GM23338 (cell line): ENCODE measurements around the gene CCDC74B. TPM values are rescaled to one million over a fixed set of nuclear protein-coding genes. Genes with fewer than 3 reads are reported as not detected.
A peak's percentile ranks its signal among the peaks of the same experiment; 100 is the strongest.
"Not testable (repeated sequence)": the region's sequence is repeated elsewhere in the genome, so short reads cannot be mapped to it uniquely, and the experiment has no call there.

Experiments used
- ATAC-seq: fragments of 200-7000 bp; cut with Tn5 transposase; 3 replicates; pipeline ENCODE4 v1.9.1; 2020
- DNase-seq: peaks from one replicate; pipeline ENCODE4 v3.0.0-alpha.2; 2015; ENCODE audit warnings: low spot score
- H2AFZ ChIP-seq: fragments of 200-600 bp; sonication (generic); 2 replicates; pipeline ENCODE4 v1.8.0; 2016; ENCODE audit warnings: antibody characterized with exemption, mild to moderate bottlenecking, moderate library complexity
- H3F3A ChIP-seq: fragments of 200-600 bp; sonication (generic); replicated peaks from 2 replicates; pipeline ENCODE4 v1.8.0; 2017; ENCODE audit warnings: antibody characterized with exemption, mixed run types, low read depth
- H3K27ac ChIP-seq: fragments of 200-600 bp; sonication (generic); 2 replicates; pipeline ENCODE4 v1.6.1; 2016; ENCODE audit warnings: low read depth
- H3K27me3 ChIP-seq: fragments of 200-600 bp; sonication (generic); 2 replicates; pipeline ENCODE4 v1.8.0; 2016; ENCODE audit warnings: mild to moderate bottlenecking, mixed run types, moderate library complexity; ENCODE audit not compliant: insufficient read depth
- H3K36me3 ChIP-seq: fragments of 200-600 bp; sonication (generic); 2 replicates; pipeline ENCODE4 v1.8.0; 2016; ENCODE audit warnings: mild to moderate bottlenecking; ENCODE audit not compliant: insufficient read depth
- H3K4me1 ChIP-seq: fragments of 200-600 bp; sonication (generic); 2 replicates; pipeline ENCODE4 v1.8.0; 2016; ENCODE audit warnings: mild to moderate bottlenecking, moderate library complexity; ENCODE audit not compliant: insufficient read depth
- H3K4me2 ChIP-seq: fragments of 200-600 bp; sonication (generic); 2 replicates; pipeline ENCODE4 v1.7.1; 2017; ENCODE audit warnings: mixed run types
- H3K4me3 ChIP-seq: fragments of 200-600 bp; sonication (generic); 2 replicates; pipeline ENCODE4 v1.6.1; 2016; ENCODE audit warnings: mixed run types
- H3K79me2 ChIP-seq: fragments of 200-600 bp; sonication (generic); replicated peaks from 2 replicates; pipeline ENCODE4 v1.8.0; 2017; ENCODE audit warnings: mild to moderate bottlenecking; ENCODE audit not compliant: insufficient read depth
- H3K9me2 ChIP-seq: fragments of 200-600 bp; sonication (generic); 2 replicates; pipeline ENCODE4 v1.8.0; 2017; ENCODE audit not compliant: insufficient read depth
- H4K20me1 ChIP-seq: fragments of 200-600 bp; sonication (generic); replicated peaks from 2 replicates; pipeline ENCODE4 v1.8.0; 2017; ENCODE audit warnings: mild to moderate bottlenecking; ENCODE audit not compliant: insufficient read depth
- H3K27ac Mint-ChIP-seq: 2 replicates; pipeline ENCODE4 v1.8.0; 2020; ENCODE audit warnings: inconsistent platforms, mild to moderate bottlenecking, moderate library complexity, mixed read lengths
- H3K27me3 Mint-ChIP-seq: 3 replicates; pipeline ENCODE4 v1.8.0; 2022; ENCODE audit warnings: low read depth, mild to moderate bottlenecking, moderate library complexity, mixed read lengths, inconsistent platforms; ENCODE audit not compliant: insufficient read depth, poor library complexity
- H3K36me3 Mint-ChIP-seq: 3 replicates; pipeline ENCODE4 v1.8.0; 2021; ENCODE audit warnings: low read depth, mild to moderate bottlenecking, inconsistent platforms, moderate library complexity, mixed read lengths
- H3K4me1 Mint-ChIP-seq: 3 replicates; pipeline ENCODE4 v1.8.0; 2020; ENCODE audit warnings: mild to moderate bottlenecking, inconsistent platforms, mixed read lengths
- H3K4me3 Mint-ChIP-seq: 3 replicates; pipeline ENCODE4 v1.8.0; 2021; ENCODE audit warnings: moderate library complexity, mild to moderate bottlenecking, inconsistent platforms, mixed read lengths
- H3K9me3 Mint-ChIP-seq: 3 replicates; pipeline ENCODE4 v1.8.0; 2020; ENCODE audit warnings: moderate library complexity, mild to moderate bottlenecking, inconsistent platforms, mixed read lengths
- CREB1 ChIP-seq: fragments of 250-450 bp; sonication (Bioruptor Pico); IDR thresholded peaks from 2 replicates; pipeline ENCODE4 v1.5.0; 2020; ENCODE audit warnings: low read depth, mild to moderate bottlenecking, moderate library complexity
- CTCF ChIP-seq, 2 experiments: fragments of 200-600 bp in 1 of 2; sonication (generic) in 1 of 2; conservative IDR thresholded peaks; 2 replicates each; pipeline versions ENCODE4 v1.5.1 to v1.6.1; 2016 to 2017; ENCODE audit warnings: antibody characterized with exemption in 2 of 2, low read depth in 2 of 2, mild to moderate bottlenecking in 2 of 2, moderate library complexity in 1 of 2
- ETS1 ChIP-seq: IDR thresholded peaks from 2 replicates; pipeline ENCODE4 v1.6.1; 2016; ENCODE audit warnings: antibody characterized with exemption
- POLR2AphosphoS5 ChIP-seq: IDR thresholded peaks from 2 replicates; pipeline ENCODE4 v1.6.1; 2016; ENCODE audit warnings: antibody characterized with exemption, low read depth
- STAT1 ChIP-seq: IDR thresholded peaks from one replicate; pipeline ENCODE4 v1.6.1; 2016; ENCODE audit warnings: antibody characterized with exemption; ENCODE audit not compliant: unreplicated experiment
- polyA plus RNA-seq: library from polyadenylated mRNA; unstranded; fragments of >200 nt; fragmentation: Nextera tagmentation; extraction: Ambion mirVana; gene quantifications from 2 replicates; pipeline ENCODE4 v1.2.1, GENCODE V29; 2016
- total RNA-seq: library from RNA; depleted of rRNA; stranded (reverse); fragments of >200 nt; shearing (Covaris generic); gene quantifications from 2 replicates; pipeline ENCODE4 v1.2.3, GENCODE V29; 2014

Gene CCDC74B
- total and polyA plus RNA-seq, 2 experiments from 2014 or later: 16.4 to 34.5 TPM

GRCh38 chr2:130181880-130182682, 37.2 kb upstream of the CCDC74B start, which contains the start of gene MZT2B:
Gene MZT2B (plus strand): TSS chr2:130182262. CDS start chr2:130182283, 21 bp downstream.
- not testable (repeated sequence) for H2AFZ ChIP-seq, H3K36me3 Mint-ChIP-seq, H4K20me1 ChIP-seq, H3F3A ChIP-seq, H3K27me3 ChIP-seq, H3K9me3 Mint-ChIP-seq, H3K4me1 Mint-ChIP-seq, H3K4me1 ChIP-seq, H3K36me3 ChIP-seq, H3K9me2 ChIP-seq
- peak within 1 kb of the TSS; percentile 99 for H3K4me3 Mint-ChIP-seq
- peaks cover 45% of the 10 kb centered on the region for H3K79me2 ChIP-seq
- peak; percentile 84 for DNase-seq
- peak within 1 kb of the TSS; percentile 66; the same call in 1 of the 2 replicates for H3K27ac ChIP-seq
- H3K27ac Mint-ChIP-seq: peak within 1 kb of the TSS; percentile 99
- H3K4me2 ChIP-seq: peak within 1 kb of the TSS; percentile 96
- peak within 1 kb of the TSS; percentile 98 for H3K4me3 ChIP-seq
- H3K27me3 Mint-ChIP-seq: peaks cover 11% of the 10 kb centered on the region
- TF ChIP-seq CREB1 (peak; percentile 78), CTCF (conservative IDR thresholded peaks at IDR 0.05; ENCODE audit: low read depth in 2 of 2) (peak in 1 of 2 experiments; percentile 74)
- peak; percentile 90 for ATAC-seq

DNA sequence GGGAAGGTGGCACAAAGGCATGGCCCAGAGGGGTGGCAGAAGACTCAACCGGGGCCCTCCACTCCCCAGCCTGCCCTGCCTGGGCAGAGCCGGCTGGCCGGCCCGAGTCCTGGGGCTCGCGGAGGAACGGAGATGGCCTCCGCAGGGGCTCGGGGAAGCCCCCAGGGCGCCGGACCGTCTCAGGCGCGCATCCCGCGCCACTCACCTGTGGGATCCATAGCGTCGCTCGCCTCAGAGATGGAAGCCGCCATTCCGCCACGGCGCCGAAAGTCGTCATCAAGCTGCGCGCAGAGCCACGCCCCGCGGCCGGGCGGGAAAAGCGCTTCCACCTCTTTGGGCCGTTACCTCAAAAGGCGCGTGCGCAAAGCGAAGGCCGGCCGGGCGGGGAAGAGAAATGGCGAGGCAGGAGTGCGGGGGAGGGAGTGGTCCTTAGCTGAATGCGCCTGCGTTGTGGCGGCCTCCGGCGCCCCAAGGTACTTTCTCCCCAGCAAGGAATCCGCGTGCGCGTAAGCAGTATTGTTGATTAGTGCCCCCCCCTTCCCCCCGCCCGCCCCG, 36.5 kb upstream of the CCDC74B start, which contains the start of gene SMPD4:
SMPD4 (minus strand) TSS at position 278 of the 555 bp plus-strand sequence. CDS start 5,010 bp downstream, outside the sequence.
- Mint-ChIP-seq H3K27me3 (peaks cover 11% of the 10 kb centered on the region), H3K27ac (peak within 1 kb of the TSS; percentile 99), H3K4me3 (peak within 1 kb of the TSS; percentile 99), H3K9me3 (no peaks in the 10 kb centered on the region), H3K4me1 (peaks cover 10% of the 10 kb centered on the region; the same call in 2 of the 3 replicates), H3K36me3 (peaks cover 14% of the 10 kb centered on the region)
- ATAC-seq (peak; percentile 63), DNase-seq (peak; percentile 96)
- H3K4me2 ChIP-seq: peak within 1 kb of the TSS; percentile 96
- TF ChIP-seq ETS1 (peak; percentile 45; the same call in 1 of the 2 replicates), POLR2AphosphoS5 (peak; percentile 75), STAT1 (no peak), CREB1 (peak; percentile 97)
- H3K27ac ChIP-seq: peak within 1 kb of the TSS; percentile 66; the same call in 1 of the 2 replicates
- H3K4me1 ChIP-seq: peaks cover 5% of the 10 kb centered on the region; the same call in 1 of the 2 replicates
- H3F3A ChIP-seq: no peaks in the 10 kb centered on the region
- peaks cover 52% of the 10 kb centered on the region for H3K79me2 ChIP-seq
- peaks cover 5% of the 10 kb centered on the region for H4K20me1 ChIP-seq
- peak within 1 kb of the TSS; percentile 98 for H3K4me3 ChIP-seq
- no peak within 1 kb of the TSS for H2AFZ ChIP-seq
- H3K36me3 ChIP-seq: no peaks in the 10 kb centered on the region
- no peaks in the 10 kb centered on the region for H3K9me2 ChIP-seq
- no peaks in the 10 kb centered on the region for H3K27me3 ChIP-seq

- H4K20me1 ChIP-seq, H3F3A ChIP-seq, H3K9me3 Mint-ChIP-seq, H3K36me3 ChIP-seq, H3K9me2 ChIP-seq, H3K4me1 Mint-ChIP-seq, H3K4me1 ChIP-seq, H3K27me3 ChIP-seq, H2AFZ ChIP-seq, ATAC-seq: not testable (repeated sequence)
- Histone ChIP-seq H3K4me2 (peak overlapping the region; percentile 96), H3K4me3 (peak overlapping the region; percentile 98), H3K79me2 (peaks cover 57% of the 10 kb centered on the region), H3K27ac (peak overlapping the region; percentile 66; the same call in 1 of the 2 replicates)
- peak overlapping the region; percentile 99 for H3K4me3 Mint-ChIP-seq
- peak; percentile 22 for DNase-seq
- H3K36me3 Mint-ChIP-seq: peaks cover 18% of the 10 kb centered on the region
- peaks cover 11% of the 10 kb centered on the region for H3K27me3 Mint-ChIP-seq
- H3K27ac Mint-ChIP-seq: peak overlapping the region; percentile 99
These were observed 35.8 kb upstream of the CCDC74B start for GRCh38 chr2:130180404-130181324.

GRCh38 chr2:130174866-130175265, 30.0 kb upstream of the CCDC74B start:
- not testable (repeated sequence) for H3K36me3 ChIP-seq, H3K27ac ChIP-seq, H3K27me3 Mint-ChIP-seq, ATAC-seq, H4K20me1 ChIP-seq, H3K4me1 ChIP-seq, H3K4me3 Mint-ChIP-seq, H3K9me2 ChIP-seq, H3F3A ChIP-seq, H3K4me1 Mint-ChIP-seq, H3K9me3 Mint-ChIP-seq, H3K4me3 ChIP-seq, H3K4me2 ChIP-seq, H2AFZ ChIP-seq, H3K27me3 ChIP-seq, H3K27ac Mint-ChIP-seq, DNase-seq
- H3K79me2 ChIP-seq: peaks cover 43% of the 10 kb centered on the region
- H3K36me3 Mint-ChIP-seq: peaks cover 53% of the 10 kb centered on the region
